ENCODE measurements around the gene MAP2K6.

The MAP2K6 gene

GRCh38 chr17:69428252-69428980 is 13.9 kb downstream of the MAP2K6 start:
- no peak overlapping the region for H3K4me3 ChIP-seq (ENCODE audit: low read depth in 1 of 2, low read length in 2 of 2)
- peaks cover 6 to 15% of the 10 kb centered on the region in 2 donors for H3K4me1 ChIP-seq (ENCODE audit: control insufficient read depth in 1 of 2, insufficient read depth in 2 of 2, low read length in 2 of 2)
- no peaks in the 10 kb centered on the region for H3K9me3 ChIP-seq (ENCODE audit: control insufficient read depth in 1 of 2, low read length in 2 of 2)
- no peak overlapping the region for H3K27ac ChIP-seq (ENCODE audit: low read length)
- H3K27me3 ChIP-seq (ENCODE audit: low read depth, low read length): no peaks in the 10 kb centered on the region
- H3K36me3 ChIP-seq (ENCODE audit: control insufficient read depth in 1 of 2, insufficient read depth in 2 of 2, low read length in 2 of 2): no peaks in the 10 kb centered on the region

GRCh38 chr17:69430488-69430887 is 16.0 kb downstream of the MAP2K6 start:
- Histone ChIP-seq H3K27ac (ENCODE audit: low read length) (peak overlapping the region; percentile 49), H3K4me1 (ENCODE audit: control insufficient read depth in 1 of 2, insufficient read depth in 2 of 2, low read length in 2 of 2) (peaks cover 19 to 24% of the 10 kb centered on the region in 2 donors), H3K9me3 (ENCODE audit: control insufficient read depth in 1 of 2, low read length in 2 of 2) (no peaks in the 10 kb centered on the region), H3K36me3 (ENCODE audit: control insufficient read depth in 1 of 2, insufficient read depth in 2 of 2, low read length in 2 of 2) (no peaks in the 10 kb centered on the region), H3K27me3 (ENCODE audit: low read depth, low read length) (no peaks in the 10 kb centered on the region), H3K4me3 (ENCODE audit: low read depth in 1 of 2, low read length in 2 of 2) (peak overlapping the region in 1 of 2 donors; percentile 40)

GRCh38 chr17:69431835-69432234 is 17.3 kb downstream of the MAP2K6 start:
- Histone ChIP-seq H3K9me3 (ENCODE audit: control insufficient read depth in 1 of 2, low read length in 2 of 2) (no peaks in the 10 kb centered on the region), H3K4me3 (ENCODE audit: low read depth in 1 of 2, low read length in 2 of 2) (no peak overlapping the region), H3K27ac (ENCODE audit: low read length) (no peak overlapping the region), H3K4me1 (ENCODE audit: control insufficient read depth in 1 of 2, insufficient read depth in 2 of 2, low read length in 2 of 2) (peaks cover 19 to 24% of the 10 kb centered on the region in 2 donors), H3K27me3 (ENCODE audit: low read depth, low read length) (no peaks in the 10 kb centered on the region), H3K36me3 (ENCODE audit: control insufficient read depth in 1 of 2, insufficient read depth in 2 of 2, low read length in 2 of 2) (no peaks in the 10 kb centered on the region)

- Histone ChIP-seq H3K36me3 (ENCODE audit: control insufficient read depth in 1 of 2, insufficient read depth in 2 of 2, low read length in 2 of 2) (no peaks in the 10 kb centered on the region), H3K4me3 (ENCODE audit: low read depth in 1 of 2, low read length in 2 of 2) (no peak overlapping the region), H3K9me3 (ENCODE audit: control insufficient read depth in 1 of 2, low read length in 2 of 2) (no peaks in the 10 kb centered on the region), H3K27ac (ENCODE audit: low read length) (no peak overlapping the region), H3K4me1 (ENCODE audit: control insufficient read depth in 1 of 2, insufficient read depth in 2 of 2, low read length in 2 of 2) (peaks cover 19% of the 10 kb centered on the region in 2 donors), H3K27me3 (ENCODE audit: low read depth, low read length) (no peaks in the 10 kb centered on the region)
Observed at GRCh38 chr17:69433093-69433492, 18.6 kb downstream of the MAP2K6 start.

GRCh38 chr17:69434164-69434579 is 19.7 kb downstream of the MAP2K6 start:
- Histone ChIP-seq H3K36me3 (ENCODE audit: control insufficient read depth in 1 of 2, insufficient read depth in 2 of 2, low read length in 2 of 2) (no peaks in the 10 kb centered on the region), H3K27me3 (ENCODE audit: low read depth, low read length) (no peaks in the 10 kb centered on the region), H3K4me3 (ENCODE audit: low read depth in 1 of 2, low read length in 2 of 2) (peak overlapping the region in 1 of 2 donors; percentile 19), H3K9me3 (ENCODE audit: control insufficient read depth in 1 of 2, low read length in 2 of 2) (peaks cover 0 to 4% of the 10 kb centered on the region in 2 donors), H3K4me1 (ENCODE audit: control insufficient read depth in 1 of 2, insufficient read depth in 2 of 2, low read length in 2 of 2) (peaks cover 18 to 19% of the 10 kb centered on the region in 2 donors), H3K27ac (ENCODE audit: low read length) (no peak overlapping the region)

- peaks cover 9 to 16% of the 10 kb centered on the region in 2 donors for H3K4me1 ChIP-seq (ENCODE audit: control insufficient read depth in 1 of 2, insufficient read depth in 2 of 2, low read length in 2 of 2)
- H3K36me3 ChIP-seq (ENCODE audit: control insufficient read depth in 1 of 2, insufficient read depth in 2 of 2, low read length in 2 of 2): no peaks in the 10 kb centered on the region
- H3K27me3 ChIP-seq (ENCODE audit: low read depth, low read length): no peaks in the 10 kb centered on the region
- no peak overlapping the region for H3K4me3 ChIP-seq (ENCODE audit: low read depth in 1 of 2, low read length in 2 of 2)
- H3K27ac ChIP-seq (ENCODE audit: low read length): no peak overlapping the region
- H3K9me3 ChIP-seq (ENCODE audit: control insufficient read depth in 1 of 2, low read length in 2 of 2): peaks cover 9 to 14% of the 10 kb centered on the region in 2 donors
Observed at GRCh38 chr17:69435971-69436696, 21.6 kb downstream of the MAP2K6 start.

- H3K27me3 ChIP-seq (ENCODE audit: low read depth, low read length): no peaks in the 10 kb centered on the region
- H3K9me3 ChIP-seq (ENCODE audit: control insufficient read depth in 1 of 2, low read length in 2 of 2): peaks cover 9 to 16% of the 10 kb centered on the region in 2 donors
- peaks cover 9 to 16% of the 10 kb centered on the region in 2 donors for H3K4me1 ChIP-seq (ENCODE audit: control insufficient read depth in 1 of 2, insufficient read depth in 2 of 2, low read length in 2 of 2)
- H3K27ac ChIP-seq (ENCODE audit: low read length): no peak overlapping the region
- no peaks in the 10 kb centered on the region for H3K36me3 ChIP-seq (ENCODE audit: control insufficient read depth in 1 of 2, insufficient read depth in 2 of 2, low read length in 2 of 2)
- no peak overlapping the region for H3K4me3 ChIP-seq (ENCODE audit: low read depth in 1 of 2, low read length in 2 of 2)
Observed at GRCh38 chr17:69437475-69437874, 23.0 kb downstream of the MAP2K6 start.

GRCh38 chr17:69438776-69439175 is 24.3 kb downstream of the MAP2K6 start:
- Histone ChIP-seq H3K4me1 (ENCODE audit: control insufficient read depth in 1 of 2, insufficient read depth in 2 of 2, low read length in 2 of 2) (peaks cover 9% of the 10 kb centered on the region in 2 donors), H3K27me3 (ENCODE audit: low read depth, low read length) (no peaks in the 10 kb centered on the region), H3K36me3 (ENCODE audit: control insufficient read depth in 1 of 2, insufficient read depth in 2 of 2, low read length in 2 of 2) (no peaks in the 10 kb centered on the region), H3K27ac (ENCODE audit: low read length) (no peak overlapping the region), H3K9me3 (ENCODE audit: control insufficient read depth in 1 of 2, low read length in 2 of 2) (peaks cover 9 to 16% of the 10 kb centered on the region in 2 donors), H3K4me3 (ENCODE audit: low read depth in 1 of 2, low read length in 2 of 2) (no peak overlapping the region)

GRCh38 chr17:69441179-69441578 is 26.7 kb downstream of the MAP2K6 start:
- Histone ChIP-seq H3K4me1 (ENCODE audit: control insufficient read depth in 1 of 2, insufficient read depth in 2 of 2, low read length in 2 of 2) (peaks cover 0 to 4% of the 10 kb centered on the region in 2 donors), H3K4me3 (ENCODE audit: low read depth in 1 of 2, low read length in 2 of 2) (no peak overlapping the region), H3K36me3 (ENCODE audit: control insufficient read depth in 1 of 2, insufficient read depth in 2 of 2, low read length in 2 of 2) (no peaks in the 10 kb centered on the region), H3K27me3 (ENCODE audit: low read depth, low read length) (no peaks in the 10 kb centered on the region), H3K9me3 (ENCODE audit: control insufficient read depth in 1 of 2, low read length in 2 of 2) (peaks cover 9 to 16% of the 10 kb centered on the region in 2 donors), H3K27ac (ENCODE audit: low read length) (no peak overlapping the region)

GRCh38 chr17:69443138-69443537 is 28.6 kb downstream of the MAP2K6 start:
- Histone ChIP-seq H3K9me3 (ENCODE audit: control insufficient read depth in 1 of 2, low read length in 2 of 2) (peaks cover 9 to 16% of the 10 kb centered on the region in 2 donors), H3K4me1 (ENCODE audit: control insufficient read depth in 1 of 2, insufficient read depth in 2 of 2, low read length in 2 of 2) (peaks cover 0 to 14% of the 10 kb centered on the region in 2 donors), H3K27me3 (ENCODE audit: low read depth, low read length) (no peaks in the 10 kb centered on the region), H3K4me3 (ENCODE audit: low read depth in 1 of 2, low read length in 2 of 2) (no peak overlapping the region), H3K27ac (ENCODE audit: low read length) (no peak overlapping the region), H3K36me3 (ENCODE audit: control insufficient read depth in 1 of 2, insufficient read depth in 2 of 2, low read length in 2 of 2) (no peaks in the 10 kb centered on the region)

GRCh38 chr17:69444023-69444422 is 29.5 kb downstream of the MAP2K6 start:
- Histone ChIP-seq H3K4me1 (ENCODE audit: control insufficient read depth in 1 of 2, insufficient read depth in 2 of 2, low read length in 2 of 2) (peaks cover 0 to 22% of the 10 kb centered on the region in 2 donors), H3K36me3 (ENCODE audit: control insufficient read depth in 1 of 2, insufficient read depth in 2 of 2, low read length in 2 of 2) (no peaks in the 10 kb centered on the region), H3K27me3 (ENCODE audit: low read depth, low read length) (no peaks in the 10 kb centered on the region), H3K27ac (ENCODE audit: low read length) (no peak overlapping the region), H3K4me3 (ENCODE audit: low read depth in 1 of 2, low read length in 2 of 2) (no peak overlapping the region), H3K9me3 (ENCODE audit: control insufficient read depth in 1 of 2, low read length in 2 of 2) (peaks cover 9 to 13% of the 10 kb centered on the region in 2 donors)
